Spinal cord (tissue), 10 donors: ENCODE data around the gene ARHGAP10. TPM values are rescaled to one million over a fixed set of nuclear protein-coding genes. Genes with fewer than 3 reads are reported as not detected.

Experiments
- DNase-seq, 6 donors: peaks; one replicate each; pipeline versions ENCODE4 v3.0.0 to v3.0.0-alpha.2; 2013 to 2015; ENCODE audit warnings: low spot score in 6 of 6, low read depth in 4 of 6
- H3K27ac ChIP-seq: one replicate; pipeline ENCODE4 v1.5.1; 2013; ENCODE audit warnings: low read depth, low read length, control low read depth
- H3K27me3 ChIP-seq: one replicate; pipeline ENCODE4 v1.6.1; 2013; ENCODE audit warnings: low read length; ENCODE audit not compliant: control insufficient read depth, insufficient read depth
- H3K36me3 ChIP-seq: one replicate; pipeline ENCODE4 v1.6.1; 2013; ENCODE audit warnings: low read length; ENCODE audit not compliant: control insufficient read depth, insufficient read depth
- H3K4me1 ChIP-seq: one replicate; pipeline ENCODE4 v1.6.1; 2013; ENCODE audit warnings: low read length; ENCODE audit not compliant: control insufficient read depth, insufficient read depth
- H3K4me3 ChIP-seq: one replicate; pipeline ENCODE4 v1.5.1; 2013; ENCODE audit warnings: low read depth, low read length, control low read depth
- H3K9me3 ChIP-seq: one replicate; pipeline ENCODE4 v1.6.1; 2013; ENCODE audit warnings: low read length; ENCODE audit not compliant: control insufficient read depth, insufficient read depth
- WGBS: methylation state at CpG from one replicate; pipeline ENCODE4 v1.1.5; 2013; ENCODE audit warnings: missing lambda C conversion rate; ENCODE audit not compliant: insufficient coverage; 5-methylcytosine and 5-hydroxymethylcytosine counted together
- polyA plus RNA-seq, 2 donors: library from polyadenylated mRNA; unstranded; fragments of 120-200 nt; gene quantifications; one replicate each; pipeline ENCODE4 v1.2.1, GENCODE V29; 2013; ENCODE audit not compliant: insufficient read length in 2 of 2
- total RNA-seq, 2 donors: library from RNA; depleted of rRNA in 1 of 2; stranded (reverse); fragments of 120-200 nt in 1 of 2; fragments of >200 nt in 1 of 2; gene quantifications; one replicate each; pipeline versions ENCODE4 v1.2.3 to v1.2.4, GENCODE V29; 2013 to 2014
- donor health status: healthy.

The ARHGAP10 gene
- total and polyA plus RNA-seq, 4 donors, result 6.4 to 27.8 (median 17.4) TPM

- Histone ChIP-seq H3K36me3 (no peaks in the 10 kb centered on the region), H3K4me3 (peak overlapping the region; percentile 84), H3K4me1 (peaks cover 22% of the 10 kb centered on the region), H3K27ac (peak overlapping the region; percentile 86), H3K27me3 (peaks cover 30% of the 10 kb centered on the region), H3K9me3 (no peaks in the 10 kb centered on the region)
- 0% methylated on average over 30 of the region's 38 CpGs for WGBS
- peak in 1 of 6 donors; percentile 65 for DNase-seq
Observed at GRCh38 chr4:147732518-147733235, 789 bp downstream of the ARHGAP10 start.

DNA sequence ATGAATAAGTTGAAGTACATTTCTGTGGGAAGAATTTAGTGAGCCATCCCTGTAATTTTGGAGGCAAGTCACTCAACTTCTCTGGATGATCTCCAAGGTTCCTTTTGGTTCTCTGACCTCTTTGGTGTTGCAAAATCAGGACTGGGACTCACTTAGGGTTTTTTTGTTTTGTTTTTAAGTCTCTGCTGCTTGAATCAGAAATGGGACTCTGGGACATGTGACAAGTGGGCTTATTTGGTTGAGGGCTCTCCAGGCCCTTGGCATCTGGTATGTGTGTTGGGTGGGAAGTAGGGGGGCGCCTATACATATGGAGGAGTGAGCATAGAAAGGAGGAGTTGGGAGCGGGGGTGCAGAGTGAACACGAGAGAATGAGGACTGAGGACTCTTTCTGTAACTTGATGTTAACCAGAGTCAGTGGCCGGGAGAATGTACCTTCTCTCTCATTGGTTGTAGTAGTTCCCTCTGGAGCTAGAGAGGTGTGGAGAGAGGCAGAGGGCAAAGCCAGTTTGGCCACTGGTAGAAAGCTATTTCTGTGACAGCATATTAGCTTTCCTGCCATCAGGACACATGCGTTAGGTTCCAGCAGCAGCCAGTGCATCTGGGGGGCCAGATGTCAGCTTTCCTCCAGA is 1.9 kb downstream of the ARHGAP10 start:
- Histone ChIP-seq H3K27ac (no peak overlapping the region), H3K27me3 (peaks cover 30% of the 10 kb centered on the region), H3K36me3 (no peaks in the 10 kb centered on the region), H3K9me3 (no peaks in the 10 kb centered on the region), H3K4me1 (peaks cover 22% of the 10 kb centered on the region), H3K4me3 (peak overlapping the region; percentile 84)
- DNase-seq, result peak in 1 of 6 donors; percentile 9
- WGBS, result 33% methylated on average over 5 of the region's 5 CpGs

DNA sequence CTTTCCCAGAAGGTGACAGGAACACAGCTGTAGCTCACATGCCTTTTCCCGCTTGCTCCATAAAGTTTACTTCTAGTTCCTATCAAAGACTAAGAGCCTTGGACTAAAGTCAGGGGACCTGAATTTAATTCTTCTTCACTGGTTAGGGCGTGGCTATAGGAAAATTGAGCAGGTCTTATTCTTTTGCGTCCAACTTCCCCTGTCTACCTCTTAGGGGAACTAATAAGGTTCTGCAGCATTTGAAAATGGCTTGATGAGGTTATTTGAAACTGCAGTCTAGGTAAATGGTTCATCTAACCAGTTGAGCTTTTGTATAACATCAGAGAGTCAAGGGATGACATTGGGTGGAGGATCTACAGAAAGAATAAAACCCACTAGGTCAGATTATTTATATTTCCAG is 2.6 kb downstream of the ARHGAP10 start:
- DNase-seq, result no peak
- Histone ChIP-seq H3K9me3 (no peaks in the 10 kb centered on the region), H3K4me1 (peaks cover 22% of the 10 kb centered on the region), H3K27ac (no peak overlapping the region), H3K36me3 (no peaks in the 10 kb centered on the region), H3K4me3 (no peak overlapping the region), H3K27me3 (peaks cover 30% of the 10 kb centered on the region)
- no CpG with 5 or more reads among the region's 3 CpGs for WGBS

- Histone ChIP-seq H3K9me3 (no peaks in the 10 kb centered on the region), H3K4me1 (peaks cover 22% of the 10 kb centered on the region), H3K4me3 (no peak overlapping the region), H3K27ac (no peak overlapping the region), H3K27me3 (peaks cover 30% of the 10 kb centered on the region), H3K36me3 (no peaks in the 10 kb centered on the region)
- no peak for DNase-seq
- 70% methylated on average over 2 of the region's 6 CpGs for WGBS
Observed at GRCh38 chr4:147735413-147736301, 3.8 kb downstream of the ARHGAP10 start.

- Histone ChIP-seq H3K27ac (no peak overlapping the region), H3K27me3 (peaks cover 29% of the 10 kb centered on the region), H3K4me1 (peaks cover 17% of the 10 kb centered on the region), H3K36me3 (no peaks in the 10 kb centered on the region), H3K9me3 (no peaks in the 10 kb centered on the region), H3K4me3 (no peak overlapping the region)
- DNase-seq, result no peak
- 89% methylated on average over 3 of the region's 3 CpGs for WGBS
Observed at GRCh38 chr4:147736458-147736857, 4.6 kb downstream of the ARHGAP10 start.

- 12% methylated on average over 2 of the region's 2 CpGs for WGBS
- Histone ChIP-seq H3K4me3 (no peak overlapping the region), H3K36me3 (no peaks in the 10 kb centered on the region), H3K9me3 (no peaks in the 10 kb centered on the region), H3K27me3 (peaks cover 26% of the 10 kb centered on the region), H3K27ac (no peak overlapping the region), H3K4me1 (peaks cover 12% of the 10 kb centered on the region)
- peak in 2 of 6 donors; percentile 50 to 72 for DNase-seq
Observed at GRCh38 chr4:147737623-147738022, 5.7 kb downstream of the ARHGAP10 start.

DNA sequence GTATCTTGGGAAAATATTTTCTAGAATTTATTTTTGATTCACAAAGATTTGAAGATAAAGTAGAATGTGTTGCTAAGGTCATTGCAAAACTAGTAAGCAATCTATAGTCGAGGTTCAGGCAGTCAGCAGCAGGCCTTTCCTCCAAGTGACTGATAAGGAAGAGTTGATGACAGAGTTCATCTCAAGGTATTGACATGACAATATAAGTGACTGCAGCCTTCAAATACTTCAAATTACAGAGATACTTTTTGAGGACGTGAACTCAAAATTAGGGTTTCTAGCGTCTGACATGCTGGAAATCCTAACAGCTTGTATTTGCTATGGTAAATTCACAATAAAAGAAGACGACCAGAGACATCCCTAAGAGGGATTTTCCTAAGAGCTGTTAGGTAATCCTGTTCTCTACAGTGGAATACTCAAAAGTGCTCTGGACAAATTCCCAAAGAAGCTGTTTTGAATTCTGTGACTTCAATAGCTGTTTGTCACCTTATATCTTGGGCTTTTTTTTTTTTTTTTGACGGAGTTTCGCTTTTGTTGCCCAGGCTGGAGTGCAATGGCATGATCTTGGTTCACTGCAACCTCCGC is 7.4 kb downstream of the ARHGAP10 start:
- peaks cover 10% of the 10 kb centered on the region for H3K27me3 ChIP-seq
- H3K9me3 ChIP-seq, result no peaks in the 10 kb centered on the region
- H3K4me1 ChIP-seq, result no peaks in the 10 kb centered on the region
- H3K36me3 ChIP-seq, result no peaks in the 10 kb centered on the region
- H3K27ac ChIP-seq, result no peak overlapping the region
- 100% methylated on average over 3 of the region's 7 CpGs for WGBS
- no peak for DNase-seq
- H3K4me3 ChIP-seq, result no peak overlapping the region

DNA sequence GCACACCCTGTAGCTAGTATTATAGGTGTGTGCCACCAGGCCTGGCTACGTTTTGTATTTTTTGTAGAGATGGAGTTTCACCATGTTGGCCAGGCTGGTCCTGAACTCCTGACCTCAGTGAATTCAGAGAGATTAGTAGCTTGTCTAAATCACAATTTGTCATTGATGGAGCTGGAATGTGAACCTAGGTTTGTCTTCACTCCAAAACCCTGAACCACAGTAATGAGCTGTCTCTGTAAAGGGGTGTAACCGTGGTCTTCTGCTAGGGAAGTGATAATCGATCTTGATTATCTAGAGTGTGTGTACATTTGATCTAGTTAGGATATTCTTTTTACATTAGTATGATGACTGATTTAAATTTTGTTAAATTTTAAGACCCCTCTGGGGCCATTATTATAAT is 8.3 kb downstream of the ARHGAP10 start:
- Histone ChIP-seq H3K4me1 (no peaks in the 10 kb centered on the region), H3K27me3 (peaks cover 6% of the 10 kb centered on the region), H3K4me3 (no peak overlapping the region), H3K9me3 (no peaks in the 10 kb centered on the region), H3K36me3 (no peaks in the 10 kb centered on the region), H3K27ac (no peak overlapping the region)
- no peak for DNase-seq
- no CpG with 5 or more reads among the region's 3 CpGs for WGBS

- H3K36me3 ChIP-seq, result no peaks in the 10 kb centered on the region
- H3K27me3 ChIP-seq, result no peaks in the 10 kb centered on the region
- 60% methylated on average over 1 of the region's 1 CpG for whole genome bisulfite sequencing
Observed at GRCh38 chr4:147741190-147741788, 9.4 kb downstream of the ARHGAP10 start.

More at GRCh38 chr4:147741190-147741788, 9.4 kb downstream of the ARHGAP10 start:
- no peaks in the 10 kb centered on the region for H3K4me1 ChIP-seq
- H3K9me3 ChIP-seq, result no peaks in the 10 kb centered on the region
- H3K27ac ChIP-seq, result no peak overlapping the region
- no peak for DNase-seq
- no peak overlapping the region for H3K4me3 ChIP-seq
